Stimulated activated CD4-positive, alpha-beta T cell treated with anti-CD3 and anti-CD28 coated beads, Interleukin-4, amount 100 ng/mL, for 24 hours (primary cell): ENCODE measurements around the gene OLA1.
A peak's percentile ranks its signal among the peaks of the same experiment; 100 is the strongest.

Source experiments
- DNase-seq: peaks from one replicate; pipeline ENCODE4 v3.0.0-alpha.2; 2020

Gene OLA1

GRCh38 chr2:174059884-174060244 is 188.5 kb downstream of the OLA1 start:
- DNase-seq = no peak

GRCh38 chr2:174059178-174059883 is 189.0 kb downstream of the OLA1 start:
- no peak for DNase-seq

- DNase-seq = no peak
Measured at GRCh38 chr2:174058456-174058855, 189.9 kb downstream of the OLA1 start.

GRCh38 chr2:174058026-174058425 is 190.3 kb downstream of the OLA1 start:
- DNase-seq = no peak

GRCh38 chr2:174054926-174055325 is 193.4 kb downstream of the OLA1 start:
- no peak for DNase-seq

- no peak for DNase-seq
Measured at GRCh38 chr2:174053355-174054151, 194.8 kb downstream of the OLA1 start.

- no peak for DNase-seq
Measured at GRCh38 chr2:174052584-174052976, 195.8 kb downstream of the OLA1 start.

GRCh38 chr2:174051741-174052583 is 196.4 kb downstream of the OLA1 start:
- DNase-seq = no peak

- no peak for DNase-seq
Measured at GRCh38 chr2:174051068-174051467, 197.3 kb downstream of the OLA1 start.

- no peak for DNase-seq
Measured at GRCh38 chr2:174049895-174050294, 198.4 kb downstream of the OLA1 start.

- no peak for DNase-seq
Measured at GRCh38 chr2:174048243-174048642, 200.1 kb downstream of the OLA1 start.

- no peak for DNase-seq
Measured at GRCh38 chr2:174047746-174048145, 200.6 kb downstream of the OLA1 start.

- no peak for DNase-seq
Measured at GRCh38 chr2:174046172-174046571, 202.2 kb downstream of the OLA1 start.

GRCh38 chr2:174044556-174044955 is 203.8 kb downstream of the OLA1 start:
- no peak for DNase-seq

- no peak for DNase-seq
Measured at GRCh38 chr2:174040417-174040701, 208.0 kb downstream of the OLA1 start.

GRCh38 chr2:174039551-174040416 is 208.5 kb downstream of the OLA1 start:
- DNase-seq = peak; percentile 86

- DNase-seq = no peak
Measured at GRCh38 chr2:174038462-174038861, 209.9 kb downstream of the OLA1 start.

GRCh38 chr2:174036825-174037224 is 211.5 kb downstream of the OLA1 start:
- DNase-seq = no peak

- DNase-seq = no peak
Measured at GRCh38 chr2:174035981-174036742, 212.2 kb downstream of the OLA1 start.

GRCh38 chr2:174035117-174035635 is 213.2 kb downstream of the OLA1 start:
- no peak for DNase-seq

- DNase-seq = no peak
Measured at GRCh38 chr2:174033163-174033550, 215.2 kb downstream of the OLA1 start.

- DNase-seq = no peak
Measured at GRCh38 chr2:174031226-174031625, 217.1 kb downstream of the OLA1 start.
